H9 (cell line): ENCODE results near the gene EIF2B5. TPM values are rescaled to one million over a fixed set of nuclear protein-coding genes. Genes with fewer than 3 reads are reported as not detected.
A peak's percentile ranks its signal among the peaks of the same experiment; 100 is the strongest.

Experiments used
- DNase-seq: peaks from one replicate; pipeline ENCODE4 v3.0.0-alpha.2; 2017
- H2AFZ ChIP-seq: one replicate; pipeline ENCODE4 v1.6.1; 2013; ENCODE audit warnings: mild to moderate bottlenecking, low read length, control low read depth, moderate library complexity
- H2AK5ac ChIP-seq: 2 replicates; pipeline ENCODE4 v1.6.1; 2013; ENCODE audit warnings: low read length, control low read depth, mixed read lengths; ENCODE audit not compliant: insufficient read length
- H2BK120ac ChIP-seq: one replicate; pipeline ENCODE4 v1.6.1; 2013; ENCODE audit warnings: low read depth, mild to moderate bottlenecking, low read length, control low read depth, inconsistent platforms; ENCODE audit not compliant: poor library complexity, severe bottlenecking
- H2BK12ac ChIP-seq: 2 replicates; pipeline ENCODE4 v1.6.1; 2013; ENCODE audit warnings: low read length, control low read depth, mixed read lengths, low read depth; ENCODE audit not compliant: insufficient read length
- H2BK15ac ChIP-seq: 2 replicates; pipeline ENCODE4 v1.6.1; 2013; ENCODE audit warnings: low read depth, low read length, control low read depth
- H2BK20ac ChIP-seq: one replicate; pipeline ENCODE4 v1.6.1; 2013; ENCODE audit warnings: low read depth, mild to moderate bottlenecking, low read length, control low read depth, inconsistent platforms; ENCODE audit not compliant: poor library complexity, severe bottlenecking
- H2BK5ac ChIP-seq: 2 replicates; pipeline ENCODE4 v1.6.1; 2013; ENCODE audit warnings: low read length, control low read depth, mixed read lengths; ENCODE audit not compliant: insufficient read length
- H3K14ac ChIP-seq: 2 replicates; pipeline ENCODE4 v1.6.1; 2013; ENCODE audit warnings: low read length, control low read depth; ENCODE audit not compliant: insufficient read depth
- H3K18ac ChIP-seq: 2 replicates; pipeline ENCODE4 v1.6.1; 2013; ENCODE audit warnings: low read depth, mild to moderate bottlenecking, mixed read lengths, low read length, control low read depth; ENCODE audit not compliant: insufficient read length
- H3K23ac ChIP-seq: 2 replicates; pipeline ENCODE4 v1.6.1; 2013; ENCODE audit warnings: low read length, control low read depth, mixed read lengths, low read depth; ENCODE audit not compliant: insufficient read length
- H3K23me2 ChIP-seq: 2 replicates; pipeline ENCODE4 v1.6.1; 2013; ENCODE audit warnings: low read depth, mild to moderate bottlenecking, mixed read lengths, low read length, control low read depth; ENCODE audit not compliant: insufficient read length, poor library complexity, severe bottlenecking
- H3K27ac ChIP-seq: 2 replicates; pipeline ENCODE4 v1.5.1; 2013; ENCODE audit warnings: low read length, control low read depth, mixed read lengths, low read depth; ENCODE audit not compliant: insufficient read length
- H3K27me3 ChIP-seq: 2 replicates; pipeline ENCODE4 v1.6.1; 2013; ENCODE audit warnings: low read length, control low read depth, inconsistent platforms; ENCODE audit not compliant: insufficient read depth
- H3K4ac ChIP-seq: 2 replicates; pipeline ENCODE4 v1.6.1; 2013; ENCODE audit warnings: low read depth, mild to moderate bottlenecking, control low read depth, inconsistent platforms, low read length, moderate library complexity
- H3K4me1 ChIP-seq: 2 replicates; pipeline ENCODE4 v1.6.1; 2013; ENCODE audit warnings: low read length, control low read depth, inconsistent platforms; ENCODE audit not compliant: insufficient read depth
- H3K4me2 ChIP-seq: 2 replicates; pipeline ENCODE4 v1.6.1; 2013; ENCODE audit warnings: low read length, control low read depth, mixed read lengths; ENCODE audit not compliant: insufficient read length, insufficient read depth
- H3K56ac ChIP-seq: 2 replicates; pipeline ENCODE4 v1.6.1; 2013; ENCODE audit warnings: low read depth, mild to moderate bottlenecking, mixed read lengths, low read length, control low read depth; ENCODE audit not compliant: insufficient read length
- H3K79me1 ChIP-seq: 2 replicates; pipeline ENCODE4 v1.6.1; 2013; ENCODE audit warnings: low read depth, mild to moderate bottlenecking, moderate library complexity, low read length, control low read depth, inconsistent platforms; ENCODE audit not compliant: insufficient read depth, poor library complexity, severe bottlenecking
- H3K79me2 ChIP-seq: 2 replicates; pipeline ENCODE4 v1.6.1; 2013; ENCODE audit warnings: low read length, control low read depth, inconsistent platforms; ENCODE audit not compliant: insufficient read depth
- H3K9ac ChIP-seq: 2 replicates; pipeline ENCODE4 v1.6.1; 2013; ENCODE audit warnings: low read length, control low read depth, mixed read lengths; ENCODE audit not compliant: insufficient read length; ENCODE audit errors: extremely low read depth
- H3K9me3 ChIP-seq: one replicate; pipeline ENCODE4 v1.6.1; 2013; ENCODE audit warnings: low read depth, low read length, inconsistent platforms; ENCODE audit not compliant: control insufficient read depth
- H3T11ph ChIP-seq: one replicate; pipeline ENCODE4 v1.6.1; 2013; ENCODE audit warnings: mild to moderate bottlenecking, low read length, control low read depth, inconsistent platforms
- H4K20me1 ChIP-seq: one replicate; pipeline ENCODE4 v1.6.1; 2013; ENCODE audit not compliant: control insufficient read depth, insufficient read length, insufficient read depth
- H4K5ac ChIP-seq: 2 replicates; pipeline ENCODE4 v1.6.1; 2013; ENCODE audit warnings: low read depth, mild to moderate bottlenecking, mixed read lengths, low read length, control low read depth; ENCODE audit not compliant: insufficient read length
- H4K8ac ChIP-seq: replicated peaks from 2 replicates; pipeline ENCODE4 v1.6.1; 2013; ENCODE audit warnings: low read length, control low read depth, mixed read lengths, low read depth; ENCODE audit not compliant: insufficient read length
- H4K91ac ChIP-seq: 2 replicates; pipeline ENCODE4 v1.6.1; 2013; ENCODE audit warnings: low read depth, mild to moderate bottlenecking, moderate library complexity, mixed read lengths, low read length, control low read depth; ENCODE audit not compliant: insufficient read length
- H3K27ac Mint-ChIP-seq, 3 experiments: 2 replicates in 2 of 3; 3 replicates in 1 of 3; pipeline ENCODE4 v1.8.0; 2020 to 2021; ENCODE audit warnings: mixed read lengths in 3 of 3, mild to moderate bottlenecking in 1 of 3, moderate library complexity in 1 of 3
- H3K27me3 Mint-ChIP-seq: 2 replicates; pipeline ENCODE4 v1.8.0; 2021; ENCODE audit warnings: low read depth, mild to moderate bottlenecking, moderate library complexity, mixed read lengths
- H3K36me3 Mint-ChIP-seq, 3 experiments: 2 replicates in 2 of 3; 3 replicates in 1 of 3; pipeline ENCODE4 v1.8.0; 2020 to 2021; ENCODE audit warnings: low read depth in 3 of 3, mixed read lengths in 3 of 3; ENCODE audit not compliant: insufficient read depth in 1 of 3
- H3K4me1 Mint-ChIP-seq, 2 experiments: 2 replicates each; pipeline ENCODE4 v1.8.0; 2020; ENCODE audit warnings: mixed read lengths in 2 of 2
- H3K4me3 Mint-ChIP-seq, 2 experiments: 2 replicates in 1 of 2; 3 replicates in 1 of 2; pipeline ENCODE4 v1.8.0; 2020 to 2021; ENCODE audit warnings: mild to moderate bottlenecking in 2 of 2, mixed read lengths in 2 of 2, moderate library complexity in 1 of 2
- H3K9me3 Mint-ChIP-seq, 2 experiments: 2 replicates in 1 of 2; 3 replicates in 1 of 2; pipeline ENCODE4 v1.8.0; 2020; ENCODE audit warnings: mild to moderate bottlenecking in 2 of 2, mixed read lengths in 2 of 2, moderate library complexity in 1 of 2
- CTCF ChIP-seq: fragments of 200-600 bp; sonication (generic); conservative IDR thresholded peaks from 3 replicates; pipeline ENCODE4 v1.8.0; 2021; ENCODE audit warnings: antibody characterized with exemption, mild to moderate bottlenecking
- whole genome bisulfite sequencing: extraction: QIAGEN DNeasy Blood & Tissue Kit; methylation state at CpG from one replicate; pipeline ENCODE4 v1.1.7; 2013; ENCODE audit warnings: missing lambda C conversion rate, low lambda C conversion rate, mixed read lengths; ENCODE audit not compliant: insufficient read length; ENCODE audit errors: extremely low coverage; 5-methylcytosine and 5-hydroxymethylcytosine counted together
- total RNA-seq: library from RNA; stranded (reverse); gene quantifications from 2 replicates; pipeline ENCODE4 v1.2.1, GENCODE V29; 2021

Gene EIF2B5
- total RNA-seq, 1 experiment from 2014 or later: 42.0 TPM

- no CpG with 5 or more reads among the region's 2 CpGs for WGBS
- Histone ChIP-seq H3K79me2 (no peaks in the 10 kb centered on the region), H3K23ac (no peak overlapping the region), H3K9ac (no peak overlapping the region), H3K4me1 (no peaks in the 10 kb centered on the region; the same call in 1 of the 2 replicates), H3K27me3 (no peaks in the 10 kb centered on the region), H3K56ac (no peak overlapping the region), H3K9me3 (no peaks in the 10 kb centered on the region), H3K23me2 (peaks cover under 1% of the 10 kb centered on the region), H2BK12ac (no peak overlapping the region), H4K5ac (no peak overlapping the region), H3K4me2 (no peak overlapping the region), H2BK15ac (no peak overlapping the region), H2BK120ac (no peak overlapping the region), H4K91ac (no peak overlapping the region), H3T11ph (no peak overlapping the region), H3K27ac (no peak overlapping the region), H3K18ac (no peak overlapping the region), H3K4ac (no peak overlapping the region), H4K8ac (no peak overlapping the region), H4K20me1 (no peaks in the 10 kb centered on the region), H2AFZ (peak overlapping the region; percentile 96), H2AK5ac (no peak overlapping the region), H2BK20ac (no peak overlapping the region), H3K79me1 (no peaks in the 10 kb centered on the region), H2BK5ac (no peak overlapping the region), H3K14ac (no peak overlapping the region)
- Mint-ChIP-seq H3K36me3 (no peaks in the 10 kb centered on the region), H3K9me3 (no peaks in the 10 kb centered on the region), H3K27ac (peak overlapping the region in 1 of 3 experiments; percentile 84; a peak in 2 of 7 replicates), H3K4me3 (no peak overlapping the region), H3K4me1 (peaks cover 7 to 13% of the 10 kb centered on the region in 2 experiments), H3K27me3 (no peaks in the 10 kb centered on the region; the same call in 1 of the 2 replicates)
- peak; percentile 70 for DNase-seq
- peak; percentile 75 for TF ChIP-seq CTCF
Observed at GRCh38 chr3:184129012-184129411, 6.1 kb upstream of the EIF2B5 start.
